Stimulated activated naive B cell treated with anti-CD40 and anti-IgM and Interleukin-4, amounts not matched to agents 10 μg/mL and 1 μg/mL and 100 μg/mL, for 72 hours (primary cell): ENCODE data around the gene STUM.

ENCODE experiments used
- ATAC-seq, 2 donors: fragments of 150-1000 bp; cut with Tn5 transposase; replicated peaks; 2 replicates each; pipeline ENCODE4 v1.10.0; 2021; ENCODE audit warnings: moderate library complexity in 1 of 2
- DNase-seq: peaks from one replicate; pipeline ENCODE4 v3.0.0; 2021
- H3K27ac Mint-ChIP-seq: one replicate; pipeline ENCODE4 v1.8.0; 2022; ENCODE audit warnings: mild to moderate bottlenecking, mixed read lengths
- H3K27me3 Mint-ChIP-seq, 2 donors: one replicate each; pipeline ENCODE4 v1.8.0; 2022; ENCODE audit warnings: mixed read lengths in 2 of 2
- H3K36me3 Mint-ChIP-seq, 2 donors: one replicate each; pipeline ENCODE4 v1.8.0; 2022; ENCODE audit warnings: mixed read lengths in 2 of 2, mild to moderate bottlenecking in 1 of 2
- H3K4me1 Mint-ChIP-seq, 2 donors: one replicate each; pipeline ENCODE4 v1.8.0; 2022; ENCODE audit warnings: mixed read lengths in 2 of 2, mild to moderate bottlenecking in 1 of 2
- H3K4me3 Mint-ChIP-seq, 2 donors: one replicate each; pipeline ENCODE4 v1.8.0; 2022; ENCODE audit warnings: mild to moderate bottlenecking in 2 of 2, mixed read lengths in 2 of 2, moderate library complexity in 1 of 2
- H3K9me3 Mint-ChIP-seq, 2 donors: one replicate each; pipeline ENCODE4 v1.8.0; 2022; ENCODE audit warnings: mixed read lengths in 2 of 2, mild to moderate bottlenecking in 1 of 2

Gene STUM

GRCh38 chr1:226560243-226560642 lies 11.7 kb downstream of the STUM start:
- Mint-ChIP-seq H3K27ac (no peak overlapping the region), H3K36me3 (no peaks in the 10 kb centered on the region), H3K9me3 (peaks cover 0 to 1% of the 10 kb centered on the region in 2 donors), H3K4me1 (no peaks in the 10 kb centered on the region), H3K4me3 (no peak overlapping the region), H3K27me3 (peaks cover 9 to 15% of the 10 kb centered on the region in 2 donors)
- no peak for ATAC-seq
- no peak for DNase-seq

- DNase-seq (no peak), ATAC-seq (no peak)
- Mint-ChIP-seq H3K27ac (no peak overlapping the region), H3K4me3 (no peak overlapping the region), H3K36me3 (no peaks in the 10 kb centered on the region), H3K4me1 (no peaks in the 10 kb centered on the region), H3K9me3 (no peaks in the 10 kb centered on the region), H3K27me3 (peaks cover 14 to 19% of the 10 kb centered on the region in 2 donors)
These were observed 14.4 kb downstream of the STUM start for GRCh38 chr1:226562989-226563388.

DNA sequence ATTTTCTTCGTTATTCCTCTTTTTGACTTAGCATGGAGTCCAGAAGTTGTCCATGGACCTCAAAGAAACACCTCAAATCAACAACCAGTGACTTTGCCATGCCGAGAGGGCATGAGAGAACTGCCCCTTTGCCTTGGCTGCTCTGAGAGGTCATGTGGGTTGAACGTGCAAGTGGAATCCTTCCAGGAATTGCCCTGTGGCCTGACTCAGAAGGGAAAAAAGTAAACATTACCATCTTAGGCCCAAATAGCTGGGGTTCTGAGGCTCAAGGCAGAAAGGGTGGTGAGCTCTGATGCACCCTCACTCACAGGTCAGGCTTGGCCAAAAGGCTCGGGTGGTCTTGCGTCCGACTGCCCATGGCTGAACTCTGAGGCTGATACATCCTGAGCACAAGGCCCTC lies 15.1 kb downstream of the STUM start:
- DNase-seq (no peak), ATAC-seq (no peak)
- Mint-ChIP-seq H3K9me3 (no peaks in the 10 kb centered on the region), H3K27ac (no peak overlapping the region), H3K4me3 (no peak overlapping the region), H3K36me3 (no peaks in the 10 kb centered on the region), H3K4me1 (no peaks in the 10 kb centered on the region), H3K27me3 (peaks cover 11 to 19% of the 10 kb centered on the region in 2 donors)

DNA sequence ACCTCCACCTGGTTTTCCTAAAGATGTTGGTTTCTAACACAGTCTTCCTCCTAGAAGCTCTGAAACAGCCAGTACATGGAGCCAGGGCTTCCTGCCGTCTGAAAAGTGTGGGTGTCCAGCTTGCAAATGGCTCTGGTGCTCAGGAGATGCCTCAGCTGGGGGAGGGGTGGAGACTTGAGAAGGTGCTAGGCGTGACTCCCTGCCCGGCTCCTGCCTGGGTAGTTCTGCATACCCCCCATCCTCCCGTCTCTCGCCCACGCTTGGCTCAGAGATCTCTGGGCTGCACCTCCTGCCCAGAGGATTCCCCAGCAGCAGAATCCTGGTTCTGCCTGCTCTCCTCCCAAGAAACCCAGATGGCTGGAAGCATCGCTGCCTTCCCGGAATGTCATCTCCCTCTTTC lies 16.9 kb downstream of the STUM start:
- no peak for DNase-seq
- H3K9me3 Mint-ChIP-seq, result no peaks in the 10 kb centered on the region
- ATAC-seq, result no peak
- H3K36me3 Mint-ChIP-seq, result no peaks in the 10 kb centered on the region
- H3K4me3 Mint-ChIP-seq, result no peak overlapping the region
- peaks cover 7 to 11% of the 10 kb centered on the region in 2 donors for H3K4me1 Mint-ChIP-seq
- H3K27me3 Mint-ChIP-seq, result peaks cover 8 to 16% of the 10 kb centered on the region in 2 donors
- no peak overlapping the region for H3K27ac Mint-ChIP-seq

- ATAC-seq (no peak), DNase-seq (no peak)
- Mint-ChIP-seq H3K9me3 (no peaks in the 10 kb centered on the region), H3K4me3 (no peak overlapping the region), H3K4me1 (peaks cover 7 to 12% of the 10 kb centered on the region in 2 donors), H3K27me3 (peaks cover 8 to 10% of the 10 kb centered on the region in 2 donors), H3K27ac (no peak overlapping the region), H3K36me3 (no peaks in the 10 kb centered on the region)
These were observed 17.7 kb downstream of the STUM start for GRCh38 chr1:226566234-226566633.

GRCh38 chr1:226566760-226567159 lies 18.2 kb downstream of the STUM start:
- no peaks in the 10 kb centered on the region for H3K36me3 Mint-ChIP-seq
- ATAC-seq, result no peak
- no peak overlapping the region for H3K27ac Mint-ChIP-seq
- no peak for DNase-seq
- no peak overlapping the region for H3K4me3 Mint-ChIP-seq
- H3K4me1 Mint-ChIP-seq, result peaks cover 7 to 12% of the 10 kb centered on the region in 2 donors
- H3K9me3 Mint-ChIP-seq, result no peaks in the 10 kb centered on the region
- H3K27me3 Mint-ChIP-seq, result peaks cover 7 to 8% of the 10 kb centered on the region in 2 donors

DNA sequence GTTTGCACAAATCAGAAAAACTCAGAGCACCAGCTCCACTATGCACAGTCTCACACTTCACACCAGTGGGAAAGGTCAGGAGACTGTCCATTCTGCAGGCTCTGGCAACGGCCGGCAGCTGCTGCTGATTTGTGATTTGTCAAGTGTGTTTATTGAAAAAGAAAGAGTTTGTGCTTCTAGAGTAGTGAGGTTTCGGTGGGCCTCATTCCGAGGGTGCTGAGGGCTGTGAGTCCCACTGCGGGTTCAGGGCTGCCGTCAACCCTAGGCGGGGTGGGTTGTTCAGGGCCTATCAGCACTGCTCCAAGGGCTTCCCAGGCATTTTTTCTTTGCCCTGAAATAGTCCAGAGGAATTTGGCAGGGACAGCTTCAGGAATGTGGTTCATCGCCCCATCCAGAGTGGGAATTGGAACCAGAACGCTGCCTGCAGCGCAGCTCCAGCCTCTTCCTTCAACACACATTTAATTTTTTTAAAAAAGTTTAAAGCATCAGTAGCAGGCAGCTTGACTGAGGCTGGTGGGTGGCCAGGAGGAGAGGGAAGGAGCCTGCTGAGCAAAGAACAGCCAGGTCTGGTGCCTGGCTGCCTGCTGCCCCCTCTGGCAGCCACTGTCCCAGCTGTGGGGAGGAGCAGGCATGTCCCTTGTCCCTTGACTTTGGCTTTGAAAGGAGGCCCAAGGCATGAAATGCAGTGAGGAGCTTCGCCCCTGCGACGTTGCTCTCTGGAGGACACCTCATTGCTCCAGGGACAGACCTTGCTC lies 19.7 kb downstream of the STUM start:
- Mint-ChIP-seq H3K4me1 (peaks cover 7 to 12% of the 10 kb centered on the region in 2 donors), H3K27ac (no peak overlapping the region), H3K27me3 (peaks cover 7 to 8% of the 10 kb centered on the region in 2 donors), H3K36me3 (no peaks in the 10 kb centered on the region), H3K9me3 (no peaks in the 10 kb centered on the region), H3K4me3 (no peak overlapping the region)
- ATAC-seq, result no peak
- DNase-seq, result no peak

DNA sequence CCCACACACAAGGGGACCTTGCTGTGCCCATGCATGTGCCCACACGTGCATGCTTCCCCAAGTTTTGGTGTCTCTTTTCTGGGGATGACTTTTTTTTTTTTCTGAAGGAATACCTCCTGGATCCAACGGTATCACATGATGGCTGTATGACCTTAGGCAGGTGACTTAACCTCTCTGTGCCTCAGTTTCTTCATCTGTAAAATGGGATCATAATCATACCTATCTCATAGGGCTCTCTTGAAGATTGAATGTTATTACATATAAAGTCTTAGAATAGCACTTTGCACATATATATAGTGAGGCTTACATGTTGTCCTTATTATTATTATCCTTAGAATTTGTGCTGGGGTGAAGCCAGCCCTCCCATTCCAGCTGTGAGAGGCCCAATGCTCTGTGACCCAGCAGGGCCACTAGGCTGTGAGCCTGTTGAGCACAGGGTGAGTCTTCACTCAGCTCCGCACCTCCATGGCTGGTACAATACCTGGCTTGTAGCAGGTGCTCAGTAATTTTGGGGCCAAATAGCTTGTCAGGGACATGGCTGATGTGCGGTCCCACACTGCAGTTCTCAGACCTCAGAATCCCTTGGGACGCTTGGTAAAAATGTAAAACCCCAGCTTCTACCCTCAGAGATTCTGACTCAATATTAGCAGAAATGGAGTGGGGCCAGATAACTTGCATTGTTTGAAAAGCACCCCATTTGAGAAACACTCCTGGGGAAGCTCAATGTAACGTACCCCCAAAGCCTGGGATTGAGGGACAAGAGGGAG lies 20.6 kb downstream of the STUM start:
- no peak for DNase-seq
- no peak overlapping the region for H3K27ac Mint-ChIP-seq
- H3K36me3 Mint-ChIP-seq, result no peaks in the 10 kb centered on the region
- H3K4me3 Mint-ChIP-seq, result no peak overlapping the region
- no peaks in the 10 kb centered on the region for H3K9me3 Mint-ChIP-seq
- peak; percentile 39 to 71 for ATAC-seq
- H3K4me1 Mint-ChIP-seq, result peaks cover 7 to 12% of the 10 kb centered on the region in 2 donors
- H3K27me3 Mint-ChIP-seq, result peaks cover 7 to 8% of the 10 kb centered on the region in 2 donors

- ATAC-seq (peak; percentile 83 to 90), DNase-seq (peak; percentile 13)
- peaks cover 7 to 8% of the 10 kb centered on the region in 2 donors for H3K27me3 Mint-ChIP-seq
- no peaks in the 10 kb centered on the region for H3K9me3 Mint-ChIP-seq
- H3K4me1 Mint-ChIP-seq, result peaks cover 9 to 12% of the 10 kb centered on the region in 2 donors
- H3K27ac Mint-ChIP-seq, result no peak overlapping the region
- H3K4me3 Mint-ChIP-seq, result no peak overlapping the region
- no peaks in the 10 kb centered on the region for H3K36me3 Mint-ChIP-seq
These were observed 21.4 kb downstream of the STUM start for GRCh38 chr1:226569879-226570547.

DNA sequence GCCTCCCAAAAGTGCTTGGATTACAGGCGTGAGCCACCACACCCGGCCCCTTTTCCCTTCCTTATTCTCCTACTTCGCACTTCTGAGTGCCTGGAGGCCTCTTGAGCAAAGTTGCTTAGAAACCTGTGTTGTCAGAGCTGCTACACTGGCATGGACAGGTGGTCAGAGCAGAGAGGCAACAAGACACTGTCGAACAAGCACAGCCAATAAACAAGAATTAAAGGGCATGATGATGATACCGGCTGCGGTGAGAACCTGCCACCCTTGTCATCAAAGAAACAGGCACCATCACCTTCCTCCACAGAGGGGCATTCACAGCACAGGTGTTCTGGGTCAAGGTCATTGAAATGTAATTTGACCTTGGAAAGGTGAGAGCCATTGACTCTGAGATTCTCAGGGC lies 23.3 kb downstream of the STUM start:
- ATAC-seq, result no peak
- Mint-ChIP-seq H3K4me3 (no peak overlapping the region), H3K36me3 (no peaks in the 10 kb centered on the region), H3K27ac (no peak overlapping the region), H3K9me3 (no peaks in the 10 kb centered on the region), H3K4me1 (peaks cover 12% of the 10 kb centered on the region in 2 donors), H3K27me3 (peaks cover 0 to 3% of the 10 kb centered on the region in 2 donors)
- DNase-seq, result no peak

GRCh38 chr1:226572325-226572726 lies 23.8 kb downstream of the STUM start:
- no peaks in the 10 kb centered on the region for H3K9me3 Mint-ChIP-seq
- H3K4me3 Mint-ChIP-seq, result no peak overlapping the region
- H3K27me3 Mint-ChIP-seq, result peaks cover 0 to 3% of the 10 kb centered on the region in 2 donors
- no peak for ATAC-seq
- no peak overlapping the region for H3K27ac Mint-ChIP-seq
- no peak for DNase-seq
- peaks cover 12% of the 10 kb centered on the region in 2 donors for H3K4me1 Mint-ChIP-seq
- H3K36me3 Mint-ChIP-seq, result no peaks in the 10 kb centered on the region

DNA sequence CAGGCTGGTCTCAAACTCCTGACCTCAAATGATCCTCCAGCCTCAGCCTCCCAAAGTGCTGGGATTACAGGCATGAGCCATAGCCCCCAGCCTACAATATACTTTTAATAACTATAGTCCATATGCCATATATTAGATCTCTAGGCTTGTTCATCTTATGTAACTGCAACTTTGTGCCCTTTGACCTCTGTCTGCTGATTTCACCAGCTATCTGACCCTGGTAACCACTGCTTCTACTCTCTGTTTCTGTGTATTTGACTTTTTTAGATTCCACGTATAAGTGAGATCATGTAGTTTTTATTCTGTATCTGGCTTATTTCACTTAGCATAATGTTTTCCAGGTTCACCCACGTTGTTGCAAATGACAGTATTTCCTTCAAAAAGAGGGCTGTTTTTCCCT lies 25.5 kb downstream of the STUM start:
- ATAC-seq (no peak), DNase-seq (no peak)
- H3K36me3 Mint-ChIP-seq, result no peaks in the 10 kb centered on the region
- H3K4me1 Mint-ChIP-seq, result peaks cover 12% of the 10 kb centered on the region in 2 donors
- no peak overlapping the region for H3K4me3 Mint-ChIP-seq
- H3K27ac Mint-ChIP-seq, result no peak overlapping the region
- H3K27me3 Mint-ChIP-seq, result no peaks in the 10 kb centered on the region
- no peaks in the 10 kb centered on the region for H3K9me3 Mint-ChIP-seq

- no peak for ATAC-seq
- Mint-ChIP-seq H3K27ac (no peak overlapping the region), H3K4me1 (peaks cover 7 to 9% of the 10 kb centered on the region in 2 donors), H3K27me3 (no peaks in the 10 kb centered on the region), H3K9me3 (no peaks in the 10 kb centered on the region), H3K36me3 (no peaks in the 10 kb centered on the region), H3K4me3 (no peak overlapping the region)
- DNase-seq, result no peak
These were observed 26.2 kb downstream of the STUM start for GRCh38 chr1:226574591-226575435.

GRCh38 chr1:226575436-226575720 lies 26.8 kb downstream of the STUM start:
- Mint-ChIP-seq H3K4me1 (peaks cover 2 to 5% of the 10 kb centered on the region in 2 donors), H3K4me3 (no peak overlapping the region), H3K9me3 (no peaks in the 10 kb centered on the region), H3K27me3 (no peaks in the 10 kb centered on the region), H3K27ac (no peak overlapping the region), H3K36me3 (no peaks in the 10 kb centered on the region)
- ATAC-seq (no peak), DNase-seq (no peak)
